Fibroblast of peridontal ligament (primary cell): Measurements from ENCODE around the gene UBE2QL1.
"Not testable (repeated sequence)": the region's sequence is repeated elsewhere in the genome, so short reads cannot be mapped to it uniquely, and the experiment has no call there.

Experiments used
- DNase-seq: peaks from one replicate; pipeline ENCODE4 v3.0.0-alpha.2; 2010; ENCODE audit errors: extremely low read depth

UBE2QL1 gene

DNA sequence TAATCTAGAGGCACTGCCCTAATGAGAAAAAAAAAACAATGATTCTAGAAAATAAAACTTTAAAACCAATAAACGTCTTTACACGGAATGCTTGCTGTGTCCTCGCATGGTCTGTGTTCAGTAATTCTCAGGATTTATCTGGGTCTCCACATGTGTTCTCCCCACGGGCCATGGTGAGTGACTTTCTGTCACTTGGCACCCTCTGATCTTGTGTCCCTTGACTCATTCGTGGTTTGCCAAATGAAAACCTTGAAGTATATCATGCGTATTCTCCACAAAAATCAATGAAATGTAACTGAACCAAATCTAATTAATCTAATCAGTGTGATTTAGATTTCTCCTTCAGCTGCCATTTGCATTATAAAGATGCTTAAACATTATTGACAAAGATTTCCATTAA, 48.0 kb downstream of the UBE2QL1 start:
- DNase-seq: no peak

DNA sequence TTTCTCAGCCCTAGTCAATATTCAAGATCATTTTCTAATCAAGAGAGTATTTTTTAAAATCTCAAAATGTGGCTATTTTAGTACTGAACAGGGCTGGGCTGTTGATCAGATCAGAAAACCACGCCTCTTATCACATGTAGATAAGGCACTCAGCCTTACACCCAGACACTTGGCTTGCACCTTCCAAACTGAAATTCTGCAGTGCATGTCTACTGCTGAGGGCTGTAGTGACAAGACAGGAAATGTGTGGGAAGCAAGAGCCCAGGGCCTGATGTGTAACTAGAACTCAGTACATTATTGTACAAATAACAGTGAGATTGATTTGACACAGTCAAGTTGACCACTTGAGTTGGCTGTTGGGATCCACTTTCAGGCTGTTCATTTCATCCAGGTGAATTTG, 48.6 kb downstream of the UBE2QL1 start:
- DNase-seq: no peak

DNA sequence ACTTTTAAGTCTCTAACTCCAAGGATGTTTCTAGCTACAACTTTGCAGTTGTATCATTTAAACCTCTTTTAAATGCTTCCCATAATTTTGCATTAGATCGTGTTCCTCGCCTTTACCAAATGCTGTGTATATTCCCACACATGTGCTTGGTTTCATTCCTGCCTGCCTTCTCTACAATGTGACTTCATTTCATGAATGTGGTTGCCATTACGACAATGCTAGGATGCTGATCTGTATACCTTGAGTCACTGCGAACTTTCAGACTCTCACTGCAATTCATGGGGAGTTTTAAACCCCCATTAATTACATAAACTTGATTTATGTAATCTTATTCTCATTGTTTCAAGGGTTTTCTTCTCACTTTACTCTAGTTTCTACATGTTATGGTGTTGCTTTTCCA, 50.3 kb downstream of the UBE2QL1 start:
- DNase-seq: no peak

DNA sequence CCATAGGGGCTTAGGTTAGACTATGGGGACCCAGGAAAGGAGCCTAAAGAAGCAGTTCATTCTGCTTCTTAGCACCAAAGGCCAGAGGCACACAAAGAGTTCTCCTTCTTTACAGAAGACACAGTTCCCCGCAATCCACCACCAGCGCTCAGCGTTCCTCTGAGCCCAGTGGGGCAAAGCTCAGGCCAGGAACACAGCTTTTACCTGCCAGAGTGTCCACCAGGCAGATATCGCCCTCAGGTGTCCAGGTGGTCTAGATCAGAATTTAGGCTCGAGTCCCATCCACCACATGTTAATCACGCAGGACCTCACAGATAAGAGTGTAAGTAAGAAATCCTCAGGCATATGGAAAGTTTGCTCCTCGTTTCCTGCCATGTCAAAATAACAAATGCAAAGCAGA, 53.0 kb downstream of the UBE2QL1 start:
- no peak for DNase-seq

DNA sequence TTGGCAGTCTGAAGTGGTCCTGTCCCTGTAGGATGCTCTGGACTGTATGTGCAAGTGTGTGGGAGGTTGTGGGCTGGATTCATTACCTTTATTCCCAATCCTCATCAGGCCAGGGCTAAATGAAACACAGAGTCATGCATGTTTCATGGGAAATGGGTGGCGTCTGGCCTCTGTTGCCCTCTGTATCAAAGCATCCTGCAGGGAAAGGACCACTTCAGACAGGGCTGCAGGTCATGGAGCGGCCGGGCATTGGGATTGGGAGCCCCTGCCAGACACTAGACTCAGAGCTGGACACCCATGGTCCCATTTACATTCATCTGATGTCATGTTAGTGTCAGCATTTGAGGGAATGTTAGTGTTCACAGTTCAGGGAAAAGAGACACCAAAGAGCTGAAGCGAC, 53.8 kb downstream of the UBE2QL1 start:
- no peak for DNase-seq

DNA sequence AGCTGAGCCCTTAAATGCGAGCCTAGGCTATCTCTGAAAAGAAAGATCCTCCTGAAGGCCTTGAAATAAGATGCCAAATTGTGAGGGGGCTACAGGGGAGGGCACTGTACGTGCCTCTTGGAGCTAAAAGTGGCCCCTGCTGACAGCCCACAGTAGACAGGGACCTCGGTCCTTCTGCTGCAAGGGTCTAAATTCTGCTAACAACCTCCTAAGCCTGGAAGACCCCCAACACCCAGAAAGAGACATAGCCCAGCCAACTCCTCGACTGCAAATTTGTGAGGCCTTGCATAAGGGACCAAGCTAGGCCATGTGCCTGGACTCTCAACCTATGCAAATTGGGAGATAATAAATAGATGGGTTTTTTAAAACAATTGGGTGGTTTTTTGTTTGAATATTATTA, 54.7 kb downstream of the UBE2QL1 start:
- DNase-seq: no peak

DNA sequence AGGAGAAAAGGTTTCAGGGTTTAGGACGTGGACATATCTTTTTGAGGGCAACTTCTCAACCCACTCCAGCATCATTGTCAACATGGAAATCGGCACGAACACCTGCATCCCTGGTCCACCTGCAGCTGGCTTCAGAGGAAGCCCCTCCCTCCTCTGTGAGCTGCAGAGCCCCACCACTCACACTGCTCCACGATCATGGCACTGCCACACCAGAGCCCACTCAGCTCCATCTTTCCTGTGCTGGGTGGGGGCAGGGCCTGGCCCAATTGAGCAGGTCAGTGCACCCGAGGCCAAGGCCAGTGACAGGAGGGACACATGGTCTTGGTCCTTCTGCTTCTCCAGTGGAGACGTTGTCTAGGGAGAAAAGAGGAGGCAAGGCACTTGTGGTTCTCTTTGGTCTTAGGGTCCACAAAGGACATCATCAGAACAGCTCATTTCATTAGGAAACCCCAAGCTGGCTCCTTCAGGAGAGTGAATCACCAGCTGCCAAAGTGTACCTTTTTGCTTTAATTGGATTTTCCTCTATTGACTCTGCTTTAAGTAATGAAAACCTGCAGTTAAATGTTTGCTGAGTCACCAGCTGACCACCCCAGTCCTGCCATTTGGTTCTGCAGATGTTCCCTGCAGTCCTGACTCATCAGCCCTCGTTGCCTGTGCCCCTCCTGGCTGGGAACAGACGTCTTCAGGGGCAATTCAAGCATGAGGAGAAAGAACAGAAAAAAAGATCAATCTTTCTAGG, 56.2 kb downstream of the UBE2QL1 start:
- no peak for DNase-seq

GRCh38 chr5:6505416-6505755, 56.7 kb downstream of the UBE2QL1 start:
- DNase-seq: no peak

GRCh38 chr5:6505783-6506557, 57.3 kb downstream of the UBE2QL1 start:
- DNase-seq: no peak

GRCh38 chr5:6506611-6507010, 58.0 kb downstream of the UBE2QL1 start:
- no peak for DNase-seq

DNA sequence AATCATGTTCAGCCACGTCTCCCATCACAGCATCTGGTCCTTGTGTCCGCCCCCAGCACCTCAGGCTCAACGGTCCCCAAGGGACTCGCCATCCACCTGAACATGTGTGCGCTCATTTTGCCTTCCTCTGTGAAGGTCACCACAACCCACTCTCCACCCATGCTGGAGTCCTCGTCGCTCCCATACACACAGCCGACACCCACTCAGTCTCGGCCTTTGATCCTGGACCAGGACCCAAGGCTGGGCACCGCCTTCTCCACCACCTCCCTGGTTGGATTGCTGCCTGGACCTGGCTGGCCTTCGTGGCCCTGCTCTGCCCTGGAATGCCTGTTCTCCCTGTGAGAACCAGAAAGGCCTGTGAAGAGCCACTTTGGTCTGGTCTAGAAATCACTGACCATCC, 60.3 kb downstream of the UBE2QL1 start:
- DNase-seq: no peak

GRCh38 chr5:6510132-6510531, 61.5 kb downstream of the UBE2QL1 start:
- no peak for DNase-seq

DNA sequence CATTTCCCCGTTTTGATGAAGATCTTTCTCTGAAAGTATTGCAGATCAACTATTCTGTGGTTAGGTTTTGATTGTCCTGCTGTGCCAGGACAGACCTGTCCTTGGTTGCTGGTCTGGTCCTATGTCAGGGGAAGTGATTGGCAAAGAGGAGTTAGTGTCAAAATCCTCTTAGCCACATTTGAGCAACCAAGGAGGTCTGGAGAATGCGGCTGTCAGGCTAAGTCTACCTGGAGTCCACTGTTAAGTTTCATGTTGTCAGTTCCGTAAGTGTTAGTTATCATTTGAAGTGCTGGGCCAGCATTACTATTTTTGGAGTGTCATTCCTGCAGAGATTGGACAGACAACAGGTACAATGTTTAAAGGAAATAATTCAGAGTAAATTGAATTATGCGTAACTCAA, 62.3 kb downstream of the UBE2QL1 start:
- DNase-seq: no peak

DNA sequence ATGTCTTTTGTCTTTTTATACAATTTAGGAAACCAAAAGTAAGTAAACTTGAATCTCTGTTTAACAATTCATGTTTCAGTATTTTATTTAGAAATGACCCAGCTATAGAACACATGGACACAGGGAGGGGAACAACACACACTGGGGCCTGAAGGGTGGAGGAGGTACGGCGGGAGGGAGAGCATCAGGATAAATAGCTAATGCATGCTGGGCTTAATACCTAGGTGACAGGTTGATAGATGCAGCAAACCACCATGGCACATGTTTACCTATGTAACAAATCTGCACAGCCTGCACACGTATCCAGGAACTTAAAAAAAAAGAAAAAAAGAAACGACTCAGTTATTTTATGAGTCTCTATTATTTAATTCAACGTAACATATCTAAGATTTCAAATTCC, 67.2 kb downstream of the UBE2QL1 start:
- DNase-seq: not testable (repeated sequence)

- no peak for DNase-seq
These were observed 68.2 kb downstream of the UBE2QL1 start for GRCh38 chr5:6516823-6517222.

DNA sequence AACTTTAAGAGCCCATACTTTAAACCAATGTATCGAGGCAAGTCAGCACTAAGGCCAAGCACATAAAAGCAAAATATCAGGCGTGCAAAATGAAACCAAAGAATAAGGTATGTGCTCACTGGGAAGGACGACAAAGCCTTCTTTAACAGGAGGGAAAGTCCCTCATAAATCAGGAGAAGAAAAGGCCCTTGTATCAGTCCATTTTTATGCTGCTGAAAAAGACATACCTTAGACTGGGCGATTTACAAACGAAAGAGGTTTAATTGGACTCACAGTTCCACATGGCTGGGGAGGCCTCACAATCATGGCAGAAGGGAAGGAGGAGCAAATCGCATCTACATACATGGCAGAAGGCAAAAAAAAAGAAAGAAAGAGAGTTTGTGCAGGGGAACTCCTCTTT, 68.9 kb downstream of the UBE2QL1 start:
- no peak for DNase-seq

- no peak for DNase-seq
These were observed 69.8 kb downstream of the UBE2QL1 start for GRCh38 chr5:6518298-6519057.

DNA sequence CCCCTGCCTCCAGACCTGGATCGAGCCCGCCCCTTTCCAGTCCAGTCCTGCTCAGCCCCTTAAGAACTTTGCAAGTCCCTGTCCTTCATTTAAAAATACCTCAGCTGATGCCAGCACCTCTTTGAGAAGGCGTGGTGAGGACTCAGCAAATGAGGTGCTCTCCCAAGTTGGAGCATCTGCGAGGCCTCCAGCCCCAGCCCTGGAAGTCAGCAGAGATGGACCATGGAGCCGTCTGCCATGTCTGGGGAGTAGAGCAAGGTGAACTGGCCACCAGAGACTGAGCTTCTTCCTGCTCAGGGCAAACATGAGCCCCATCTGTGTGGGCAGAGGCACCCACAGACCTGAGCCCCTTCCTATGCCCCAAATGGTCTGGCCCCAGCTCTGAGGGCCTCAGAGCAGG, 71.5 kb downstream of the UBE2QL1 start:
- no peak for DNase-seq

- DNase-seq: no peak
These were observed 73.7 kb downstream of the UBE2QL1 start for GRCh38 chr5:6522331-6522730.

DNA sequence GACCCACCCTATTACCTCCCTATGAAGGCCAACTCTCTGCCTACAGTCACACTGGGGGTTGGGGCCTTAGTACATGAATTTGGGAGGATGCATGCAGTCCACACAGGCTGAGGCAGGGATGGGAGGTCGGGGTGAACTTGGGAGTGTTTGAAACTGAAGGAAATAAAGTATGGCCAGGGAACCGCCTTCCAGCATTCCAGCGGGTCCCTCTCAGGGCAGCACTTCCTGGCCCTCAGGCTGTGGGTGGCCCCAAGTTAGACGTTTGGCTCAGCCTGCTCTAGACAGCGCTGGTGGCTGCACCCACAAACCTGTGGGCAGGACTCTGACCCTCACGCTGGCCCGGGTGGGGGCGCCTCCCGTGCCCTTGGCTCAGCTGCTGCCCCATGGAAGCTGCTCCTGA, 74.3 kb downstream of the UBE2QL1 start:
- no peak for DNase-seq

DNA sequence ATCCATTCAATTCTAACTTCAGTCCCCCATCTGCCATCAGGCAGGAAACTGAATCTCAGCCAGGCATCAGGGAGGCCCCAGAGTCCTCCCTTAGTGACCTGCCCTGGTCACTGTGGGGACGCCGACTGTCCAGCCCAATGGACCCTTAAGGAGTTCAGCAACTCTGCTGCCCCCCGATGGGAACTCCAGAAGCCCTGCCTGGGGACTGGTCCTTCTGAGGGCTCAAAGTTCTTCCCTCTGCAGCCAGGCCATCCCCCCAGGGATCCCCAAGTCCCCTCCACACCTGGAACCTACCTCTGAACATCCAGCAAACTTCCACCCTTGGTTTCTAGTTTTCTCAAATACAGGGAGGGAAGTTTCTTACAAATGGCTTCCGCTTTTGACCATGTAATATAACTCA, 76.8 kb downstream of the UBE2QL1 start:
- no peak for DNase-seq

DNA sequence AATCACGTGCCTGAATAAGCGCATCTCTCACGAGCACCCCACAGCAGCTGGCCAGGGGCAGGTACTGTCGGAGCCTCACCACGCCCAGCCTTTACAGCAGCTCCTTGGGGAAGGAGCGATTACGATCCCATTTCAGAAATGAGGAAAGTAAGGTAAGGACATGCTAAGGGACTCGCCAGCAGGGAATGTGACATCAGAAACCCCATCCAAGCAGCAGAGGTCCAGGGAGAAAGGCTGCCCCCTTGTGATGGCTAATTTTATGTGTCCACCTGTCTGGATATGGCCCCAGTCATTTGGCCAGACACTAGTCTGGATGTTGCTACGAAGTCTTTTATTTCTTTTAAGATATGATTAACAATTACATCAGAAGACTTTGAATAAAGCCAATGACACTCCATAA, 77.3 kb downstream of the UBE2QL1 start:
- DNase-seq: no peak
